Renal pelvis (tissue), 4 donors: Measurements from ENCODE around the gene PISD. TPM values are rescaled to one million over a fixed set of nuclear protein-coding genes. Genes with fewer than 3 reads are reported as not detected.

ENCODE experiments used
- DNase-seq: peaks from one replicate; pipeline ENCODE4 v3.0.0-alpha.2; 2013
- polyA plus RNA-seq, 3 donors: library from polyadenylated mRNA; unstranded; fragments of 120-200 nt; gene quantifications; one replicate each; pipeline ENCODE4 v1.2.1, GENCODE V29; 2013; ENCODE audit not compliant: insufficient read length in 3 of 3

Gene PISD
- polyA plus RNA-seq, 3 donors = 36.8 to 44.6 (median 40.4) TPM

DNA sequence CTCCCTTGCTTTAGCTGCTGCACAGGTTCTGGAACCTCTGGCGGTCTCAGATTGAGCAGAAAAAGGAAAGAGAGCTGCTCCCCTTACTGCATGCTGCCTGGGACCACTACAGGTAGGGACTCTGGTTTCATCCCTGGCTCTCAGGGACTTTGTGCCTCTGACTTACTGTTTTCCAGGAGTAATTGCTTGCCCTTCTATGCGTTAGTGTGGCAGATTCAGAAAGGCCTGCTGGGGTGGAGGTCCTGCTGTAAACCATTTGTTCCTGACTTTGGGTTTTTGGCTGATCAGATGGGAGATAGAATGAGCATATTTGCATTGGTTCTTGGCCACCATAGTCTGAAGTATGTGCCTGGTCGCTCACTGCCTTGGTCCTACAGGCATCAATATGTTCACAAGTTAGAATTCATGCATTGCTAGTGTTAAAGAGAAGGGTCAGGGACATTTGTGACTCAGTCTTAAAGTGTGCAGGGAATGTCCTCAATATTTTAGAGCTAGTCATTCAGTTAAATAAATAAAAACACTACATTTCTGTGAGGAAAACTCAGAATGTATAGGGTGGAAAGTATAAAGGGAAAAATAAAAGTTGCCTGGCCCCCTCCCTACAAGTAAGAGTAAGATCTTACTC lies 78.0 kb downstream of the PISD start:
- DNase-seq = no peak

DNA sequence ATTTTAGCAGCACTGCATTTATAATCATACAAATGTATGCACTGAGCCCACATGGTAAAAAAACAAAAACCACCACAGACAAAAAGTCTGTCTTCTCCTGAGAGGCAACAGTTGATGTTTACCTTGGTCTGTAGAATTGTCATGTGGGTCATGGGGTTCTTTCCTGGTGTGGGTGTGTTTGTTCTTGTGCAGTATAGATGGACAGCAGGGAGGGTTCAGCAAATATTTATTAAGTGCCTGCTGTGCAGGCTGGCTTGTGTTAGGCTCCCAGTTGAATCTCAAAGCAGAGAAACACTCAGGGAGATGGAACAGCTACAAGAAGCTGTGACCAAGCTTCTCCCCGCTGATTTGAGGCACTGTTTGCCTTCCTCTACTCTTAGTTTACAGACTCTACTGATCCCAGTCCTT lies 82.2 kb downstream of the PISD start:
- DNase-seq = no peak

DNA sequence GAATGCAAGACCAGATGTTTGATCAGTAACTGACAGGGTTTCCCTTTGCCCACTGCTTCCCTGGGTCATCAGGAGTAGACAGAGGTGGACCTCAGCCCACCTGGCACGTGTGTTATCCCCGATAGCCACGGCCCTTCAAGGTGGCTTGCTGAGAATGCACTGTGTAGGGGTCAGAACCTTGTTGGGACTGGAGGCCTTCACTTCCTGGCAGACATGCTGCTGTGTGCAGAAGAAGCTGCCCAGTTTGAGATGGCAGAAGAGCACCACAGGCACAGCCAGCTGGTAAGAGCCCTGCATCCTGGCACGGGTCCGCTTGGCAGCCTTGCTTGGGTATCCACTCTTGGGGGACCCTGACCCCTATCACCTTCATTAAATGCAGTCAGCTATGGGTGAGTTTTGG lies 83.8 kb downstream of the PISD start:
- DNase-seq = no peak

DNA sequence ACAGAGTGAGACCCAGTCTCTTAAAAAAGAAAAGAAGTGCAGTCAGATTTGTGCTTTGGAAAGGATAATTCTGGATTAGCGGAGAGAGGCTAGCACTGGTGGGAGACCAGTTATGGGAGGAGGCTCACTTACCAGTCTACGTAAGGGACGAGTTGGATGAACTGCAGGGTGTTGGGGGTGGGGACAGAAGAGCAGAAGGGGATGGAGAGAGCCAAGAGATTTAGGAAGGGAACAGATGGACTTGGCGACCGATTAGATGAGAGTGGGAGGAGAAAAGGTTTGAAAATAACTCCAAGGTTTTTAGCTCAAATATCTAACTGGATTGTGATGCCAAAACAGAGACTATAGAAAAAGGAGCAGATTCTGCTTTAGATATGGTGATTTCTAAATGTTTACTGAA lies 84.3 kb downstream of the PISD start:
- no peak for DNase-seq

DNA sequence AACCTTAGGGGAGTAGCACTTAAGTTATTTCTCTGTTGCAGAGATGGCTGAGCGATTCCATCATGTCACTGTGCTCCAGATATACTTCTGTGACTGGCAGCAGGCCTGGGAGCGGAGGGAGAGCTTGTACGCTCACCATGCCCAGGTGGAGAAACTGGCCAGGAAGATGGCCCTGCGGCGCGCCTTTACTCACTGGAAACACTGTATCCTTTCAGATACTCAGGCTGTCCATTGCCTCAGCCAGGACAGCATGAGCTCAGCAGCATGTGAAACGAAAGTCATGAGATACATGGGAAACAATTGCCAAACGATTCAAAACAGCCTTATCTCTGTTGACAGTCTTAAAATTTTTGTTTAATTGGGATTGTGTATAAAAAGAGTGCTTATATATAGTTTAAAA lies 86.8 kb downstream of the PISD start:
- DNase-seq = no peak

DNA sequence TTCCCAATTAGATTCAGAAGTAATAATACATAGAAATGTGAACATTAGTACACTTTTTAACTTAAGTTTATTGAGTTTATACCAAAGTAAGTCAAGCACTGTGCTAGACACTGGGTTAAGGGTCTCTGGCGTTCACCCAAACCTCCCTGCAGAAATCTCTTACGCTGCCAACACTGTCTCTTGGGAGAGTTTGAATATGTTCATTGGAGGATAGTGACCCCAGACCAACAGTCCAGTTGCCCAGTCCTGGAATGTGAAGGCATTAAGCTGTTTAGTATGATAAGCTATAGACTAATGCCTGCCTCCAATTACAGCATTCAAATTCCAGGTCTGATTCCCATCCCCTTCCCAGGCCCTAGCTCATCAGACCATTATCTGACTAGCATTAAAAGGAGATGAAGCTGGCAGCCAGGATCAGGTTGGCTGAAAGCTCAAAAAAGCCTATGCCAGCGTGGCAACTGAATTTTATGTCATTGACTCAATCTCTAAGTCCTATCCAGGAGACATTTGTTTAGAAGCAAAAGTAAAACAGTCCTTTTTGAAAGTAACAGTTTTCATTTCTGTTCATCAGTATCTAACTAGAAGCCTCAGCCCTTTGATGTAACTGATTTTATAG lies 87.9 kb downstream of the PISD start:
- DNase-seq = no peak

DNA sequence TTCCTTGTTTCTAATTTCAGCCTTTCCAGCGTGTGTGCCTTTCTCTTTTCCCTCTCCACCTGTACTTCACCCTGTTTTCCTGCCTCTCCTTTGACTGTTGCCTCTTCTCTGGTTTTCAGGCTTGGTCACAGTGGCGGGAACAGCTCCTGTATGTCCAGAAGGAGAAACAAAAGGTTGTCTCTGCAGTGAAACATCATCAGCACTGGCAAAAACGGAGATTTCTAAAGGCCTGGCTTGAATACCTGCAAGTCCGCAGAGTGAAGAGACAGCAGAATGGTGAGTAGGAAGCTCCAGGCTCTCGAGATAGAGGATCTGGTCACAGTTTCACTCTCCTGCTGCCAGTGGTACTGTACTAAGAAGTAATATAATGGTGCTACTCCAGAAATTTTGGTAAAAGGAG lies 89.1 kb downstream of the PISD start:
- DNase-seq = no peak

DNA sequence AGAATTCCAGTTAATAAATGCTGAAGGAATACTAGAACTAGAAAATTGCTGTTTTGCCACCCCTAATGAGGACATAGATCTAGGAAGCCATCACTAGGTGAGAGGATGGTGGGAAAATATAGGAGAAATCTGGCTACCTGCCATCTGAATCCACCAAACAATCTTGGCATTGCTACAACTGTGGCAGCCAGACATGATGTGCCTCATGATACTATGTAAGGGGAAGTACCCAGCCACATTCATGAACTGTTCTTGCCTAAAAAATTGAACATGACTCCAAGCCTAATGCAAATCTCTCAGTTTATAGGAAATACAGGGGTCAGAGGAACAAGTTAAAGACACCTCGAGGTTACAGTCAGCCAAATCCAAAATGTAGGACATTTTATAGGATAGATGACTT lies 92.9 kb downstream of the PISD start:
- DNase-seq = no peak

Other genes starting within 250 kb of the PISD start
- 10 to 100 TPM; 45.0 to 51.3 (median 50.9) TPM for gene EIF4ENIF1, start 172.4 kb downstream of the PISD start, polyA plus RNA-seq
- gene SFI1, start 165.7 kb downstream of the PISD start, polyA plus RNA-seq = 10 to 100 TPM; 20.8 to 38.5 (median 35.1) TPM
- 10 to 100 TPM; 23.7 to 29.5 (median 29.0) TPM for gene PRR14L, start 87.9 kb upstream of the PISD start, polyA plus RNA-seq
- 10 to 100 TPM; 14.2 to 18.3 (median 18.2) TPM for gene DEPDC5, start 91.8 kb upstream of the PISD start, polyA plus RNA-seq